OCI-LY1 (cell line): ENCODE measurements around the gene CMC2.

Experiments
- H2AFZ ChIP-seq: fragments of 200-600 bp; sonication (generic), shearing (Covaris generic); 2 replicates; pipeline ENCODE4 v1.6.0; 2014; ENCODE audit warnings: antibody characterized with exemption, mild to moderate bottlenecking, low read length
- H3F3A ChIP-seq: fragments of 200-600 bp; sonication (generic), shearing (Covaris generic); 2 replicates; pipeline ENCODE4 v1.6.0; 2014; ENCODE audit warnings: mild to moderate bottlenecking, antibody characterized with exemption, low read length, moderate library complexity; ENCODE audit not compliant: insufficient read depth
- H3K27ac ChIP-seq: fragments of 200-600 bp; sonication (generic); 2 replicates; pipeline ENCODE4 v1.5.1; 2014; ENCODE audit warnings: low read length, mixed run types, mild to moderate bottlenecking, low read depth; ENCODE audit not compliant: poor library complexity, severe bottlenecking
- H3K27me3 ChIP-seq: fragments of 200-600 bp; sonication (generic); 2 replicates; pipeline ENCODE4 v1.6.0; 2014; ENCODE audit warnings: antibody characterized with exemption, mild to moderate bottlenecking, low read length, moderate library complexity; ENCODE audit not compliant: insufficient read depth
- H3K36me3 ChIP-seq: fragments of 200-600 bp; sonication (generic); 2 replicates; pipeline ENCODE4 v1.6.1; 2014; ENCODE audit warnings: mild to moderate bottlenecking, antibody characterized with exemption, low read length, moderate library complexity, mixed read lengths; ENCODE audit not compliant: insufficient read depth
- H3K4me1 ChIP-seq: fragments of 200-600 bp; sonication (generic); 2 replicates; pipeline ENCODE4 v1.5.1; 2014; ENCODE audit warnings: mild to moderate bottlenecking, low read length, moderate library complexity; ENCODE audit not compliant: insufficient read depth, severe bottlenecking
- H3K4me2 ChIP-seq: fragments of 200-600 bp; sonication (generic), shearing (Covaris generic); 2 replicates; pipeline ENCODE4 v1.6.1; 2014; ENCODE audit warnings: low read length
- H3K4me3 ChIP-seq: fragments of 200-600 bp; sonication (generic); 2 replicates; pipeline ENCODE4 v1.5.1; 2014; ENCODE audit warnings: low read length, low read depth, mild to moderate bottlenecking, mixed read lengths; ENCODE audit not compliant: poor library complexity, severe bottlenecking
- H3K79me2 ChIP-seq: fragments of 200-600 bp; shearing (Covaris generic); 2 replicates; pipeline ENCODE4 v1.6.1; 2016; ENCODE audit warnings: mixed run types, low read length, mixed read lengths; ENCODE audit not compliant: insufficient read depth
- H3K9ac ChIP-seq: fragments of 200-600 bp; sonication (generic), shearing (Covaris generic); 2 replicates; pipeline ENCODE4 v1.6.1; 2014; ENCODE audit warnings: mild to moderate bottlenecking, low read length, mixed read lengths
- H3K9me2 ChIP-seq: fragments of 200-600 bp; sonication (generic), shearing (Covaris generic); 2 replicates; pipeline ENCODE4 v1.6.1; 2014; ENCODE audit warnings: low read depth, mild to moderate bottlenecking, low read length, mixed read lengths
- H3K9me3 ChIP-seq: fragments of 200-600 bp; shearing (Covaris generic); 2 replicates; pipeline ENCODE4 v1.6.1; 2014; ENCODE audit warnings: low read length, mixed read lengths
- H4K20me1 ChIP-seq: fragments of 200-600 bp; sonication (generic), shearing (Covaris generic); 2 replicates; pipeline ENCODE4 v1.6.0; 2016; ENCODE audit warnings: mild to moderate bottlenecking, low read length; ENCODE audit not compliant: insufficient read depth
- CTCF ChIP-seq: fragments of 200-600 bp; sonication (generic), shearing (Covaris generic); IDR thresholded peaks from 2 replicates; pipeline ENCODE4 v1.5.1; 2017; ENCODE audit warnings: mild to moderate bottlenecking, antibody characterized with exemption, low read length, moderate library complexity, mixed read lengths
- EZH2 ChIP-seq: fragments of 200-600 bp; sonication (generic), shearing (Covaris generic); IDR thresholded peaks from 2 replicates; pipeline ENCODE4 v1.8.0; 2017; ENCODE audit warnings: borderline replicate concordance, mixed run types, mild to moderate bottlenecking, antibody characterized with exemption, low read length, moderate library complexity, mixed read lengths

The CMC2 gene

GRCh38 chr16:81036751-81037350 is 30.2 kb upstream of the CMC2 start:
- Histone ChIP-seq H3K27ac (peak overlapping the region; percentile 41), H2AFZ (no peak overlapping the region), H3K4me3 (peak overlapping the region; percentile 94), H3K9me3 (no peaks in the 10 kb centered on the region), H3K79me2 (peaks cover 5% of the 10 kb centered on the region), H4K20me1 (no peaks in the 10 kb centered on the region), H3K9me2 (no peaks in the 10 kb centered on the region), H3F3A (no peaks in the 10 kb centered on the region), H3K9ac (peak overlapping the region; percentile 79), H3K27me3 (no peaks in the 10 kb centered on the region), H3K36me3 (peaks cover 22% of the 10 kb centered on the region), H3K4me2 (peak overlapping the region; percentile 96), H3K4me1 (peaks cover 13% of the 10 kb centered on the region)
- TF ChIP-seq CTCF: no peak
- TF ChIP-seq EZH2: no peak

- Histone ChIP-seq H4K20me1 (no peaks in the 10 kb centered on the region), H3K79me2 (peaks cover 5% of the 10 kb centered on the region), H3K4me2 (peak overlapping the region; percentile 96), H3K27me3 (no peaks in the 10 kb centered on the region), H3K9ac (peak overlapping the region; percentile 79), H3K9me2 (no peaks in the 10 kb centered on the region), H3F3A (no peaks in the 10 kb centered on the region), H3K4me1 (peaks cover 13% of the 10 kb centered on the region), H3K36me3 (peaks cover 15% of the 10 kb centered on the region; the same call in 1 of the 2 replicates), H3K4me3 (peak overlapping the region; percentile 94), H3K27ac (peak overlapping the region; percentile 41), H3K9me3 (no peaks in the 10 kb centered on the region), H2AFZ (no peak overlapping the region)
- no peak for TF ChIP-seq EZH2
- no peak for TF ChIP-seq CTCF
Measured at GRCh38 chr16:81035975-81036750, 29.5 kb upstream of the CMC2 start.

- Histone ChIP-seq H3K4me1 (peaks cover 13% of the 10 kb centered on the region), H3F3A (no peaks in the 10 kb centered on the region), H4K20me1 (no peaks in the 10 kb centered on the region), H3K4me2 (peak within 1 kb of the TSS; percentile 96), H2AFZ (no peak within 1 kb of the TSS), H3K9ac (peak within 1 kb of the TSS; percentile 79), H3K9me3 (no peaks in the 10 kb centered on the region), H3K36me3 (peaks cover 15% of the 10 kb centered on the region; the same call in 1 of the 2 replicates), H3K27me3 (no peaks in the 10 kb centered on the region), H3K4me3 (peak within 1 kb of the TSS; percentile 94), H3K9me2 (no peaks in the 10 kb centered on the region), H3K79me2 (peaks cover 5% of the 10 kb centered on the region), H3K27ac (peak within 1 kb of the TSS; percentile 41)
- peak; percentile 98 for TF ChIP-seq CTCF
- TF ChIP-seq EZH2: no peak
Measured at GRCh38 chr16:81035398-81035974, 28.8 kb upstream of the CMC2 start, which contains the start of gene ATMIN. TSS of gene ATMIN (plus strand) at chr16:81035842. CDS start at chr16:81035871, 29 bp downstream.
